Activated T-cell treated with anti-CD3 and anti-CD28 coated beads for 24 hours (primary cell): ENCODE results near the gene CCDC38.

Experiments used
- DNase-seq: peaks from one replicate; pipeline ENCODE4 v3.0.0-alpha.2; 2020; ENCODE audit warnings: low read depth

CCDC38 gene

DNA sequence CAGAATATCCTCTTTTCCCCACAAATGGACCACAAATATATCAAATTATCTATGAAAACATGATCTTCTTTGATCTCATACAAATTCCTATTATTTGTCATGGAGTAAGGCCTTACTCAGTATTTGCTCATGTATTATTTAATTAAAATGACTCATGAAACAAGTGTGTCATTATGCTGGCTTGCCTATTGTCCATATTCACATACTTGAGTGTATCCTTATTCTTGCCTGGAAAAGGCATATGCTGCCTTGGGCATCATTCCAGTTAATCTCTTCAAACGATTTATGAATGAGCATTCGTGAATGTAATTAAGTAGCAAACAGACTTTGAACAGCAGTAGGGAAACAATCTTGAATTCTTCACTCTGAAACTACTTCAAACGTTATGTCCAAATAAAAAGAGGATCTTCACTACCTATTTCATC, 106.2 kb downstream of the CCDC38 start:
- DNase-seq = no peak

DNA sequence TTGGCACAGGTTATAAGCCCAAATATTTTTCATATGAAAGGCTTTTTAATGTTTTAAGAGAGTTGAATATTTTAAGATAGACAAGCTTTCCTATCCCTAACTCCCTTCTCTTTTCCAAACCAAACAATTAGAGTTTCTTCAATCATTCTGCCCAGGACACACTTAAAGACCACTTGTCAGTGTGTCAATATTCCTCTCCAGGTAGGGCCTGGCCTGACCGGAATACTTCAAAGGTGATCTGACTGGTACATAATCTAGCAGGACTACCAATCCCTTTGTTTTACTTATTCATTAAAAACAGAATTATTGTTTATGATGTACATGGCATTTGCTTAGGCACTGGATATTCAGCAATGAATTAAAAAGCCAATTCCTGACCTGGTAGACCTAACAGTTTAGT, 107.8 kb downstream of the CCDC38 start:
- DNase-seq = no peak

DNA sequence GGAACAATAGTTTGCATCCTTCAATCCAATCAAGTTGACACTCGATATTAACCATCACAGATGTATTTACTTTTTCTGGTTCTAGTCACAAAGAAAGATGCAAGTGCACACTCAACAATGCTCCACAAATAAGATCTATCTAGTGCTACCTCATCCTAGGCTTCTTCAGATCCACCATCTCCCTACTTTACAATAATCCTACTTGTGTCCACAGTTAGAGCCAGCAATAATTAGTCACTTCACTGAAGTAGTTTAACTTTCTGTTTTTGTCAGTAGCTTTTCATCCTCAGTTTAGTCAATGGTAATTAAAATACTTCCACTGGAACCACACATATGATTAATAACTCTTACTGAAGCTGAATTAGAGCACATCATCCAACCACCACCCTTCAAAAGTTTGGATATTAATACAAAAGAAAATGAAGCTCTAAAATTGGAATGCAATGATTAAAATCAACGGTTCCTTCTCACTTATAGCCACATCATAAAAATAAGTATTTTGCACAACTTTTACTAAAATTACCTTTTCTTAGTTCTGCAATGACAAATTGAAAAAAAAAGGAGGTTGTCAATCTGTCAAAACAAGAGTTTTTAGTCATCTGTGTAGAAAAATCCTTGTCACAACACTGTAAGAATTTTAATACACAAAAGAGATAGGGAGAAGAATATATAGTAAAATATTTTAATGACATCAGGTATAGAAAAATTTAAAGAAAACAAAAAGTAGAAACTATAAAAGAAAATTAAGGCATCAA, 111.9 kb downstream of the CCDC38 start:
- DNase-seq = no peak

DNA sequence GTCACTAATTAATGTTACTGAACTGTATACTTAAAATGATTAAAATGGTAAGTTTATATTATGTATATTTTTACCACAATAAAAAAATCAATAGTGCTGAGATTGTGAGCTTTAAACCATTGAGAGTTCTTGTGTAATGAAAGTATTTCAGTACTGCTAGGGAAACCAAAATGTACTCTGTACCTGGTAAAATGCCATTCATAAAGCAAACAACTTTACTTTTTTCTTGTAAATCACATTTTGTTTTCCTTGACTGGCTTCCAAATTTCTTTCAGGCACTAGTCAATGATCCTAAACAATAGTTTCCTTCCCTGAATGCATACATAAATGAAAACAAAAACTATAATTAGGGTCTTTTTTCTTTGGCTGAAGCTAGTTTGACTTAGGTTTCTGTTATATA, 113.0 kb downstream of the CCDC38 start:
- no peak for DNase-seq

DNA sequence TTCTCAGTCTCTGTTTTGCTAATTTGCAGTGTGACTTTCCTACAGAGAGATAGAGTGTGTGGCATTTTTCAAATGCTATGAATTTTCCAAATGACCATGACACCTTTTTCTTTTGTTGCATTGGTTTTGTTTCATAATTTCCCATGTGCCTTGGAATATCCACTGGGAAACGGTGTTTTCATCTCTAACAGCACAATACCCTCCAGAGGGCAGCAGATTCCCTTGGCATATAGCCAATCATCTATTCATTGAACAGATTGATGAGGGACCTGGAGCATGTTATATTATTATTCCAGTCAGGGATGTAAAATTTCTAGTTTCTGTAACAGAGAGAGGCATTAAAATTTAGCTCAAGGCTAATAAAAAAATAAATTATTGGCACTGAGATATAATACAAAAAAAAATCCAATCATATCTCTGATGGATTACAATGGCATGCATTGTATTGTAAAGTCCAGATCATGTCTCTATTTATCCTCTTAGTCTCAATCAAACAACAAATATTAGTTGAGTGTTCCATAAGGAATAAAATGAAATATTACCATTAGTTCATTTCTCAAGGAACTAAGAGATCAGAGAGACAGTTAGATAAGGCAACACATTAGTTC, 122.2 kb downstream of the CCDC38 start:
- DNase-seq = no peak
